HEK293 (cell line): ENCODE measurements around the gene DLG1.

Source experiments
- CTCF ChIA-PET: fragments of 350-600 bp; formaldehyde crosslinking; extraction: SDS; loops from one replicate; lab custom pipeline; 2021; ENCODE audit warnings: antibody characterized with exemption; lab: Yijun Ruan, JAX
- POLR2A ChIA-PET: fragments of 300-600 bp; formaldehyde crosslinking; extraction: SDS; loops from one replicate; lab custom pipeline; 2020; ENCODE audit warnings: antibody characterized with exemption, inconsistent platforms; lab: Yijun Ruan, JAX
- H3K27ac ChIP-seq: fragments of 200-500 bp; sonication (Bioruptor generic); 2 replicates; pipeline ENCODE4 v1.5.1; 2014; ENCODE audit warnings: low read depth, low read length, control low read depth, inconsistent platforms; ENCODE audit errors: extremely low read depth
- H3K36me3 ChIP-seq, 2 experiments: fragments of 200-500 bp in 1 of 2; sonication (Bioruptor generic) in 1 of 2; 1 replicate in 1 of 2; 2 replicates in 1 of 2; pipeline ENCODE4 v1.5.1; 2014 to 2017; ENCODE audit warnings: inconsistent platforms in 2 of 2, low read length in 2 of 2; ENCODE audit not compliant: control insufficient read depth in 2 of 2, insufficient read depth in 1 of 2
- H3K4me1 ChIP-seq: fragments of 200-500 bp; sonication (Bioruptor generic); 2 replicates; pipeline ENCODE4 v1.5.1; 2014; ENCODE audit warnings: mild to moderate bottlenecking, low read length, inconsistent platforms; ENCODE audit not compliant: control insufficient read depth, insufficient read depth
- H3K4me3 ChIP-seq: 2 replicates; pipeline ENCODE4 v1.5.1; 2011; ENCODE audit warnings: low read depth, mild to moderate bottlenecking, control low read depth, low read length, moderate library complexity
- H3K9me3 ChIP-seq: fragments of 200-500 bp; sonication (Bioruptor generic); 2 replicates; pipeline ENCODE4 v1.5.1; 2014; ENCODE audit warnings: low read depth, low read length, inconsistent platforms; ENCODE audit not compliant: control insufficient read depth, insufficient read depth
- GFI1B ChIP-seq: fragments of 450-650 bp; formaldehyde crosslinking; IDR thresholded peaks from 2 replicates; pipeline ENCODE4 v1.5.1; 2016; ENCODE audit warnings: missing biosample characterization, missing genetic modification characterization
- MYNN ChIP-seq: fragments of 450-650 bp; formaldehyde crosslinking; IDR thresholded peaks from 2 replicates; pipeline ENCODE4 v1.5.1; 2016; ENCODE audit warnings: missing biosample characterization, missing genetic modification characterization, borderline replicate concordance
- PRDM2 ChIP-seq: fragments of 450-650 bp; formaldehyde crosslinking; IDR thresholded peaks from 2 replicates; pipeline ENCODE4 v1.5.1; 2016; ENCODE audit warnings: missing biosample characterization, missing genetic modification characterization, borderline replicate concordance
- RBAK ChIP-seq: fragments of 450-650 bp; formaldehyde crosslinking; IDR thresholded peaks from 2 replicates; pipeline ENCODE4 v1.5.1; 2016; ENCODE audit warnings: missing biosample characterization, missing genetic modification characterization
- SP3 ChIP-seq: fragments of 450-650 bp; formaldehyde crosslinking; IDR thresholded peaks from 2 replicates; pipeline ENCODE4 v1.5.1; 2016; ENCODE audit warnings: missing biosample characterization, missing genetic modification characterization
- ZBTB17 ChIP-seq: fragments of 450-650 bp; formaldehyde crosslinking; IDR thresholded peaks from 2 replicates; pipeline ENCODE4 v1.5.1; 2016; ENCODE audit warnings: missing biosample characterization, missing genetic modification characterization
- ZBTB8A ChIP-seq: fragments of 450-650 bp; formaldehyde crosslinking; IDR thresholded peaks from 2 replicates; pipeline ENCODE4 v1.5.1; 2016; ENCODE audit warnings: missing biosample characterization, missing genetic modification characterization
- ZFP3 ChIP-seq: fragments of 450-650 bp; formaldehyde crosslinking; IDR thresholded peaks from 2 replicates; pipeline ENCODE4 v1.5.1; 2016; ENCODE audit warnings: low read depth, missing biosample characterization, missing genetic modification characterization
- ZFP41 ChIP-seq: fragments of 450-650 bp; formaldehyde crosslinking; IDR thresholded peaks from 2 replicates; pipeline ENCODE4 v1.5.1; 2016; ENCODE audit warnings: missing biosample characterization, missing genetic modification characterization, borderline replicate concordance
- ZNF155 ChIP-seq: fragments of 450-650 bp; formaldehyde crosslinking; IDR thresholded peaks from 2 replicates; pipeline ENCODE4 v1.5.1; 2016; ENCODE audit warnings: missing biosample characterization, missing genetic modification characterization
- ZNF184 ChIP-seq: fragments of 450-650 bp; IDR thresholded peaks from 2 replicates; pipeline ENCODE4 v1.5.1; 2018; ENCODE audit warnings: missing biosample characterization, mild to moderate bottlenecking, missing genetic modification characterization
- ZNF280D ChIP-seq: fragments of 450-650 bp; formaldehyde crosslinking; IDR thresholded peaks from 2 replicates; pipeline ENCODE4 v1.5.1; 2016; ENCODE audit warnings: missing biosample characterization, missing genetic modification characterization
- ZNF76 ChIP-seq: fragments of 450-650 bp; formaldehyde crosslinking; IDR thresholded peaks from 2 replicates; pipeline ENCODE4; 2016; ENCODE audit warnings: low read depth, missing biosample characterization, missing genetic modification characterization, borderline replicate concordance
- ZNF791 ChIP-seq: fragments of 450-650 bp; formaldehyde crosslinking; IDR thresholded peaks from 2 replicates; pipeline ENCODE4 v1.5.1; 2016; ENCODE audit warnings: missing biosample characterization, missing genetic modification characterization
- TF ChIP-seq, protein P1 (sequence below): fragments of 450-650 bp; formaldehyde crosslinking; IDR thresholded peaks from 2 replicates; pipeline ENCODE4 v1.5.1; 2017; ENCODE audit warnings: missing biosample characterization, missing genetic modification characterization

DLG1 gene

DNA sequence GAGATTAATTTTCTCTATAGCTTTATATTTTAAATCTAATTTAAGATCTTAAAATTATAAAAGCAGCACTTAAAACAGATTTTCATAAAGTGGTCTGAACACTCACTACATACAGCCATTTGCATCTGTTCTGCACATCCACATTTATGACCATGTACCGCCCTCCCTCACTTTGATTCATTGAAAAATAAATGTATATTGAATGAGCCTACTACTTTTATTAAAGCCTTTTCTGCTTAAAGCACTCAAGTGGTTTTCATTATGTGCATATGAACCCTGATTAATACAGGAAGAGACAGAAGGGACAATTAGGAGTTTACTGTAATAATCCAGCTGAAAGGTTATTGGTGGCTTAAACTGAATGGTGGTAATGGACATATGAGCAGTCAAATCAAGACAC is 129.4 kb downstream of the DLG1 start (continued):
- TF ChIP-seq, protein P1, sequence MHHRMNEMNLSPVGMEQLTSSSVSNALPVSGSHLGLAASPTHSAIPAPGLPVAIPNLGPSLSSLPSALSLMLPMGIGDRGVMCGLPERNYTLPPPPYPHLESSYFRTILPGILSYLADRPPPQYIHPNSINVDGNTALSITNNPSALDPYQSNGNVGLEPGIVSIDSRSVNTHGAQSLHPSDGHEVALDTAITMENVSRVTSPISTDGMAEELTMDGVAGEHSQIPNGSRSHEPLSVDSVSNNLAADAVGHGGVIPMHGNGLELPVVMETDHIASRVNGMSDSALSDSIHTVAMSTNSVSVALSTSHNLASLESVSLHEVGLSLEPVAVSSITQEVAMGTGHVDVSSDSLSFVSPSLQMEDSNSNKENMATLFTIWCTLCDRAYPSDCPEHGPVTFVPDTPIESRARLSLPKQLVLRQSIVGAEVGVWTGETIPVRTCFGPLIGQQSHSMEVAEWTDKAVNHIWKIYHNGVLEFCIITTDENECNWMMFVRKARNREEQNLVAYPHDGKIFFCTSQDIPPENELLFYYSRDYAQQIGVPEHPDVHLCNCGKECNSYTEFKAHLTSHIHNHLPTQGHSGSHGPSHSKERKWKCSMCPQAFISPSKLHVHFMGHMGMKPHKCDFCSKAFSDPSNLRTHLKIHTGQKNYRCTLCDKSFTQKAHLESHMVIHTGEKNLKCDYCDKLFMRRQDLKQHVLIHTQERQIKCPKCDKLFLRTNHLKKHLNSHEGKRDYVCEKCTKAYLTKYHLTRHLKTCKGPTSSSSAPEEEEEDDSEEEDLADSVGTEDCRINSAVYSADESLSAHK (tag by site-specific recombination) = no peak
- no peak for TF ChIP-seq ZNF280D (tag by site-specific recombination)
- TF ChIP-seq ZNF155 (tag by site-specific recombination) = no peak
- no peak for TF ChIP-seq MYNN (tag by site-specific recombination)
- TF ChIP-seq GFI1B (tag by site-specific recombination) = no peak
- no peak for TF ChIP-seq ZBTB8A (tag by site-specific recombination)
- TF ChIP-seq ZBTB17 (tag by site-specific recombination) = no peak
- no peak for TF ChIP-seq ZFP3 (tag by site-specific recombination)
- no peak for TF ChIP-seq ZNF76
- no peak for TF ChIP-seq RBAK (tag by site-specific recombination)
- TF ChIP-seq ZNF184 (tag by site-specific recombination) = no peak

GRCh38 chr3:197168606-197169005 is 129.8 kb downstream of the DLG1 start:
- Histone ChIP-seq H3K9me3 (no peaks in the 10 kb centered on the region), H3K4me1 (no peaks in the 10 kb centered on the region), H3K27ac (no peak overlapping the region), H3K4me3 (no peak overlapping the region), H3K36me3 (peaks cover 0 to 3% of the 10 kb centered on the region in 2 experiments; a peak in 1 of 3 replicates)
- ChIA-PET POLR2A (no interaction called here), CTCF (interaction anchor here (1.2 kb wide), 1 partner anchor 26 kb away, joined by 3 read pairs; no protein-coding TSS in a partner anchor)
- TF ChIP-seq PRDM2 (tag by site-specific recombination) (no peak), SP3 (tag by site-specific recombination) (no peak), ZFP41 (no peak), ZNF791 (tag by site-specific recombination) (no peak)
